ENCODE results near the gene VEGFD. TPM values are rescaled to one million over a fixed set of nuclear protein-coding genes. Genes with fewer than 3 reads are reported as not detected.

Gene VEGFD
- total RNA-seq, 1 experiment from 2014 or later, result not detected

GRCh38 chrX:15319075-15319474 lies 65.1 kb downstream of the VEGFD start:
- Mint-ChIP-seq H3K36me3 (ENCODE audit: insufficient read depth, unreplicated experiment) (peaks cover 2% of the 10 kb centered on the region), H3K4me3 (ENCODE audit: unreplicated experiment) (no peak overlapping the region), H3K9me3 (ENCODE audit: unreplicated experiment) (no peaks in the 10 kb centered on the region), H3K27ac (ENCODE audit: low read depth, unreplicated experiment) (no peak overlapping the region), H3K27me3 (ENCODE audit: insufficient read depth, unreplicated experiment) (peaks cover 31% of the 10 kb centered on the region), H3K4me1 (ENCODE audit: insufficient read depth, unreplicated experiment) (no peaks in the 10 kb centered on the region)
- intact Hi-C loops (cut with micrococcal nuclease), result no loop called here
- ChIA-PET CTCF (interaction anchor here (0.6 to 0.7 kb wide), 2 partner anchors 48 to 1675 kb away, joined by 3 to 4 read pairs; no protein-coding TSS in a partner anchor), POLR2A (no interaction called here)
- no peak for TF ChIP-seq CTCF (IDR thresholded peaks at IDR 0.05; ENCODE audit: unreplicated experiment)
- DNase-seq (ENCODE audit: unreplicated experiment), result no peak
- no TSS peak for BruUV-seq (replicated peaks)

- intact Hi-C loops (cut with micrococcal nuclease), result no loop called here
- CTCF ChIA-PET, result interaction anchor here (0.7 kb wide), 1 partner anchor 15 kb away, joined by 4 read pairs; no protein-coding TSS in a partner anchor
- DNase-seq (ENCODE audit: unreplicated experiment), result no peak
- no peak within 1 kb of the TSS for H3K4me3 Mint-ChIP-seq (ENCODE audit: unreplicated experiment)
- no peaks in the 10 kb centered on the region for H3K36me3 Mint-ChIP-seq (ENCODE audit: insufficient read depth, unreplicated experiment)
- no peak for TF ChIP-seq CTCF (IDR thresholded peaks at IDR 0.05; ENCODE audit: unreplicated experiment)
- H3K4me1 Mint-ChIP-seq (ENCODE audit: insufficient read depth, unreplicated experiment), result no peaks in the 10 kb centered on the region
- no peak within 1 kb of the TSS for H3K27ac Mint-ChIP-seq (ENCODE audit: low read depth, unreplicated experiment)
- peaks cover 33% of the 10 kb centered on the region for H3K27me3 Mint-ChIP-seq (ENCODE audit: insufficient read depth, unreplicated experiment)
- no peaks in the 10 kb centered on the region for H3K9me3 Mint-ChIP-seq (ENCODE audit: unreplicated experiment)
- POLR2A ChIA-PET, result no interaction called here
- BruUV-seq (replicated peaks), result no TSS peak
Measured at GRCh38 chrX:15315509-15315908, 68.7 kb downstream of the VEGFD start, which contains the start of gene ASB11. Gene ASB11, minus strand, starts transcription at chrX:15315640. Its CDS starts 35 bp downstream, at chrX:15315605.

- H3K36me3 Mint-ChIP-seq (ENCODE audit: insufficient read depth, unreplicated experiment), result no peaks in the 10 kb centered on the region
- H3K27me3 Mint-ChIP-seq (ENCODE audit: insufficient read depth, unreplicated experiment), result peaks cover 32% of the 10 kb centered on the region
- CTCF ChIA-PET, result no interaction called here
- POLR2A ChIA-PET, result no interaction called here
- intact Hi-C loops (cut with micrococcal nuclease), result no loop called here
- no peaks in the 10 kb centered on the region for H3K9me3 Mint-ChIP-seq (ENCODE audit: unreplicated experiment)
- no TSS peak for BruUV-seq (replicated peaks)
- H3K4me3 Mint-ChIP-seq (ENCODE audit: unreplicated experiment), result no peak overlapping the region
- no peaks in the 10 kb centered on the region for H3K4me1 Mint-ChIP-seq (ENCODE audit: insufficient read depth, unreplicated experiment)
- H3K27ac Mint-ChIP-seq (ENCODE audit: low read depth, unreplicated experiment), result no peak overlapping the region
- DNase-seq (ENCODE audit: unreplicated experiment), result no peak
- TF ChIP-seq CTCF (IDR thresholded peaks at IDR 0.05; ENCODE audit: unreplicated experiment), result no peak
Measured at GRCh38 chrX:15314472-15314871, 69.7 kb downstream of the VEGFD start.

- intact Hi-C loops (cut with micrococcal nuclease), result no loop called here
- POLR2A ChIA-PET, result no interaction called here
- H3K36me3 Mint-ChIP-seq (ENCODE audit: insufficient read depth, unreplicated experiment), result peaks cover 5% of the 10 kb centered on the region
Measured at GRCh38 chrX:15311119-15311518, 73.1 kb downstream of the VEGFD start.

More at GRCh38 chrX:15311119-15311518, 73.1 kb downstream of the VEGFD start:
- no peak for DNase-seq (ENCODE audit: unreplicated experiment)
- BruUV-seq (replicated peaks), result no TSS peak
- TF ChIP-seq CTCF (IDR thresholded peaks at IDR 0.05; ENCODE audit: unreplicated experiment), result no peak
- H3K4me3 Mint-ChIP-seq (ENCODE audit: unreplicated experiment), result no peak overlapping the region
- CTCF ChIA-PET, result interaction anchor here (0.8 to 4.8 kb wide), 5 partner anchors 11 to 156 kb away, joined by 3 to 28 read pairs (median 3); no protein-coding TSS in a partner anchor
- no peaks in the 10 kb centered on the region for H3K4me1 Mint-ChIP-seq (ENCODE audit: insufficient read depth, unreplicated experiment)
- no peak overlapping the region for H3K27ac Mint-ChIP-seq (ENCODE audit: low read depth, unreplicated experiment)
- H3K27me3 Mint-ChIP-seq (ENCODE audit: insufficient read depth, unreplicated experiment), result peaks cover 33% of the 10 kb centered on the region
- no peaks in the 10 kb centered on the region for H3K9me3 Mint-ChIP-seq (ENCODE audit: unreplicated experiment)
